22Rv1 (cell line): Measurements from ENCODE around the gene RBP5.

Experiments
- CTCF ChIP-seq: fragments of 450-650 bp; IDR thresholded peaks from 2 replicates; pipeline ENCODE4 v1.5.1; 2017; ENCODE audit warnings: mild to moderate bottlenecking
- ZFX ChIP-seq: fragments of 450-650 bp; IDR thresholded peaks from 2 replicates; pipeline ENCODE4 v1.6.1; 2017; ENCODE audit warnings: antibody characterized with exemption, borderline replicate concordance

- TF ChIP-seq CTCF, result peak; percentile 98
- no peak for TF ChIP-seq ZFX
These were observed 19.7 kb downstream of the RBP5 start, which contains the start of gene C1RL for GRCh38 chr12:7108796-7109571.
